Activated CD4-positive, alpha-beta T cell treated with anti-CD3 and anti-CD28 coated beads, Interleukin-2, amount 50 U/mL, for 24 hours (primary cell): Measurements from ENCODE around the gene LRTM2.

Source experiments
- DNase-seq, 2 donors: peaks; one replicate each; pipeline ENCODE4 v3.0.0-alpha.2; 2020; ENCODE audit warnings: low read depth in 1 of 2, low spot score in 1 of 2

LRTM2 gene

GRCh38 chr12:1882850-1883470 lies 62.6 kb downstream of the LRTM2 start:
- no peak for DNase-seq

- no peak for DNase-seq
Observed at GRCh38 chr12:1883513-1883912, 63.1 kb downstream of the LRTM2 start.

GRCh38 chr12:1884651-1885050 lies 64.3 kb downstream of the LRTM2 start:
- DNase-seq, result no peak

GRCh38 chr12:1885082-1885596 lies 64.8 kb downstream of the LRTM2 start:
- no peak for DNase-seq

GRCh38 chr12:1885599-1886245 lies 65.4 kb downstream of the LRTM2 start:
- DNase-seq, result no peak
